HT1080 (cell line): ENCODE results near the gene CLEC2A. TPM values are rescaled to one million over a fixed set of nuclear protein-coding genes. Genes with fewer than 3 reads are reported as not detected.
"Not testable (repeated sequence)": the region's sequence is repeated elsewhere in the genome, so short reads cannot be mapped to it uniquely, and the experiment has no call there.

Source experiments
- DNase-seq: peaks from one replicate; pipeline ENCODE4 v3.0.0-alpha.2; 2015; ENCODE audit warnings: low read depth
- total RNA-seq: library from RNA; depleted of rRNA; stranded (reverse); fragments of >200 nt; shearing (Covaris generic); gene quantifications from 2 replicates; pipeline ENCODE4 v1.2.3, GENCODE V29; 2014; rRNA removed

CLEC2A gene
- total RNA-seq, 1 experiment from 2014 or later: not detected

GRCh38 chr12:9883175-9883574 lies 49.0 kb downstream of the CLEC2A start:
- DNase-seq: no peak

- DNase-seq: no peak
Measured at GRCh38 chr12:9881988-9882387, 50.2 kb downstream of the CLEC2A start.

DNA sequence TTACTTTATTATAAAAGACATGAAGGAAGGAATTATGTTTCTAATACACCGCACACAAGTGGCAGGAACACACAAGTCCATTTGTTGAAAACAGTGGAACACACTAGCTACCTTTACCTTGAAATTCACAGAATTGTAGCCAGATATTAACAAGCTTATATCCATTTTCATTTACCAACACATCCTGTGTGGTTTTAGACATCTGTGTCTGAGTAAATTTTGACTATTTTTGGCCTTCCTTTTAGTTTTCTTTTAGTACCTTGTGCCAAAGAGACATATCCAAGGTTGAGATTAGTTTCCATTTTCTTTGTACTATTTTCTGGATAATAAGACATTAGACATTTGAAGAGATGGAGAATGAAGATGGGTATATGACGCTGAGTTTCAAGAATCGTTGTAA lies 50.9 kb downstream of the CLEC2A start, which contains the start of gene KLRF2:
TSS of gene KLRF2 (plus strand) at position 244 of the 400 bp plus-strand sequence. CDS start at position 351, 107 bp downstream.
- DNase-seq: no peak

GRCh38 chr12:9880532-9881078 lies 51.6 kb downstream of the CLEC2A start:
- no peak for DNase-seq

DNA sequence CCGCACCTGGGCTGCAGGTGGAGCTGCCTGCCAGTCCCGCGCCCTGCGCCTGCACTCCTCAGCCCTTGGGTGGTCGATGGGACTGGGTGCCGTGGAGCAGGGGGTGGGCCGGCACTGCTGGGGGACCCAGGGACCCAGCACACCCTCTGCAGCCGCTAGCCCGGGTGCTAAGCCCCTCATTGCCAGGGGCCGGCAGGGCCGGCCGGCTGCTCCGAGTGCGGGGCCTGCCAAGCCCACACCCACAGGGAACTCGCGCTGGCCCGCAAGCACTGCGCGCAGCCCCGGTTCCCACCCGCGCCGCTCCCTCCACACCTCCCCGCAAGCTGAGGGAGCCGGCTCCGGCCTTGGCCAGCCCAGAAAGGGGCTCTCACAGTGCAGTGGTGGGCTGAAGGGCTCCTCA lies 56.0 kb downstream of the CLEC2A start:
- DNase-seq: not testable (repeated sequence)

DNA sequence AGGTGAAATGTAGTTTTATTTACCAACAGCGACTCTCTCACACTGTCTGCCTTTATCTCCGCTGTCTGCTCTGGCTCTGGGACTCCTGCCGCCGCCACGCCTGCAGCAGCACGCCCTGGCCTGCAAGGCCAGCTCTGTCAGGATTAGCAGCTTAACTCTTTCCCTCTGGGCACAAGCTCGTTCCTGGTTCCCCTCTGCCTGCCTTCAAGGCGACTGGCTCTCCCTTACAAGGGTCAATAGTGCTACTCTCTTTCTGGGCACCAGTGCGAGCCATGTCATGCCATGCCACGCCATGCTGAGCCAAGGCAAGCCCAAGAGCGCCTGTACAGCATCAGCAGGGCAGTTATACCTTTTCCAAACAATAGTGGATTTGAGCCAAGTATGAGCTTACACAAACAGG lies 59.4 kb downstream of the CLEC2A start:
- DNase-seq: no peak

DNA sequence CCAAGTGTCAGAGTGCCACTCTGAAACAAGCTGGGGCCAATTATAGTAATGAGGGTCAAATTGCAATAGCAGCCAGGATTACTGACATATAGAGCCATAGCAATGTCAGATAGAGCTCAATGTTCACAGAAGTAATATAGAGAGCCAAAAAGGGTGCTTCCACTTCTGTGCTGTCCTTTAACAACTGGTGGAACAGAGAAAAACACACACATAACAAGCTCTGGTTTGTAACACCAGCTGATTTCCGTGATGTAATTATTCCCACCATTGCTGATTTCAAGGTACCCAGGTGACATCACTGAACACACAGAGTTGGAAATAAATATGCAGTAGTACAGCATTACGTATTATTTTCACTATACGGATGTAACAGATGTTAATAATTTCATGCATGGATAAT lies 60.0 kb downstream of the CLEC2A start:
- DNase-seq: no peak

DNA sequence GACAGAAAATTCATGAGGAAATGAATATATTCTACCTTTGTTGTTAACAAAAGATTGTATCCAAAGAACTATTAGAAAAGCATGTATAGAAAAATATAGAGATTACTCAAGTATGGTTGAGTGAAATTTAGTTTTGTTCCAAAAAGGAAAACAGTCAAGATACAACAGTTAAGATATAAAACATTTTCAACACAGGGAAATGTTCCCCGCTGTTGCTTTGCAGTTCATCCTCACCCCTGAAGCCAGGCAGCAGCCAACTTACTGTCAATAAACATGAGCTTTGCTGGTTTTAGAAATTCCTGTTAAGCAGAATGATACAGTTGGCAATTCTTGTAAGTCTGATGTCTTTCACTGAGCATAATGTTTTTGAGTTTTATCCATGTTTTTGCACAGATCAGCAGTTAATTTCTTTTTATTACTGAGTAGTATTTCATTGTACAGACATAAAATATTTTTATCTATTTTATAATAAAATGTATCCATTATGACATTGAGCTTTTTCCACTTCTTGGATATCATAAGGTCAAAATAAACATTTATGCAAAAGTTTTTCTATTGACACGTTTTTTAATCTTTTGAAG lies 61.8 kb downstream of the CLEC2A start:
- DNase-seq: no peak

DNA sequence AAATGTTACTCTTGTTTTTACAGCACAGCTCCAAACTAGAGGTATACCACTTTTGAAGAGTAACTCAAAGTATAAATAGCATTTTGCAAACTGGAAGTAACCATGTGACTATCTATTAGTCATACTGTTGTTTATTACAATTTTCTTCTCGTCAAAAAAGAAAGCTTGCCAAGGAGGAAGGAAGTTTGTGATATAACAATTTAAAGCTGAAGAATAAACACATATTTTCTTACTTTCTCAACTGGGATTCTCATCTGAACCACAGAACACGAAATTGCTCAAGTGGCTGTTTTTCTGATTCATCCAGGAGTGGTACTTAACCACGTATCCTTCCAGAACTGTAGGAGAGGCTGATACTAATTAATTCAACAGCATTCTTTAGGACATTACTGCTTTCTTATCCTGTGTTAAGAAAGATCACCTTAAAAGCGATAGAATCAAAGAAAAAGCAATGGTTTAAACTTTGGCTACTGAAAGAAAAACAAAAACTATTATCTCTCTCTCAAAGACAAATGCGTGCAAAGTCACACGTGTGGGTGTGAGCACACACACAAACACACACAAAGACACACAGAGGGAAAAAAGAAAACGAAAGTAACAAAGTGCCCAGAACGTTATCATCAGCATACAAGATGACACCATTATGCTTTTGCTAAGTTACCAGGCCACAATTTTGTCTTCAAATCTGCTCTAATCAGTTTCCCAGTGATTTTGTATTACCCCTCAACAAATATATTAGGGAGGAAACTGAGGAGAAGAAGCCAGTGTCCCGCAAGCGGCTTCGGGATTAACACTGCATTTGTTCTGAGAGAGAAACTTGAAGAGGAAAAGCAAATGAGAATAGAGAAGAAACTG lies 62.6 kb downstream of the CLEC2A start, which contains the start of gene CLEC2B:
TSS of gene CLEC2B (minus strand) at position 48 of the 855 bp plus-strand sequence.
- peak; percentile 55 for DNase-seq

DNA sequence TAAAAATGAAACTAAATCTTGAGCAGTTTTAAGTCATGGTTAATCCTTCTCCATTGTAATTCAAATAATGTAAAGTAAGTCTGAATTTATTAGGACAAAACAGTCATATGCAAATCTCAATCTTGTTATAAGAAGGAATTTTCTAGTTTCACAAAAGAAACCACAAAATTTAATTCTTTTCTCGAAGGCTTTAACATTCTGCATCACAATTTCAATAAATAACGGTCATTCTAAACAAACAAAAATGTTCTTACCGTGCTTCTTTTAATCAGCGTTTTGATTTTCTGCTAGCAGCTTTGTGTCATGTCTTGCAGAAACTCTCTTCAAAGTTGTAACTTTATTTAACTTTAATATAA lies 63.2 kb downstream of the CLEC2A start:
- no peak for DNase-seq

GRCh38 chr12:9868311-9868801 lies 63.8 kb downstream of the CLEC2A start:
- no peak for DNase-seq

GRCh38 chr12:9867531-9867930 lies 64.6 kb downstream of the CLEC2A start:
- no peak for DNase-seq

- no peak for DNase-seq
Measured at GRCh38 chr12:9866860-9867269, 65.3 kb downstream of the CLEC2A start.

DNA sequence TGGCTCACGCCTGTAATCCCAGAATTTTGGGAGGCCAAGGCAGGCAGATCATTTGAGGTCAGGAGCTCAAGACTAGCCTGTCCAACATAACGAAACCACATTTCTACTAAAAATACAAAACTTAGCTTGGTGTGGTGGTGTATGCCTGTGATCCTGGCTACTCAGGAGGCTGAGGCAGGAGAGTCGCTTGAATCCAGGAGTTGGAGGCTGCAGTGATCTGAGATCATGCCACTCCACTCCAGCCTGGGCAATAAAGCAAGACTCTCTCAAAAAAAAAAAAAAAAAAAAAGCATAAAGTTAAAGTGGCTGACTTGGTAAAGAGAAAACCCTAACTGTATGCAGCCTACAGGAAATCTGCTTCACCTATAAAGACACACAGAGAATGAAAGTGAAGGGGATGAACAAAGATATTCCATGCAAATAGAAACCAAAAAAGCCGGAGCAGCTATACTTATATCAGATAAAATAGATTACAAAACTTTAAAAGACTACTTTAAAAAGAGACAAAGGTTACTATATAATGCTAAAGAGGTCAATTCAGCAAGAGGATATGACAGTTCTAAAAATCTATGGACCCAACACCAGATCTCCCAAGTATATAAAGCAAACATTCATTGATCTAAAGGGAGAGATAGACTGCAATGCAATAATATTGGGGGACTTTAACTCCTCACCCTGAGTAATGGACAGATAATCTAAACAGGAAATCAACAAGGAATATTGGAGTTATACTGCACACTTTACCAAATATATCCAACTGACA lies 67.1 kb downstream of the CLEC2A start:
- DNase-seq: no peak

Other genes with a start within 250 kb of the CLEC2A start
- not detected in 2 replicates for gene CLECL1, start 199.3 kb downstream of the CLEC2A start, total RNA-seq
- 0.16 TPM in 1 of 2 replicates, not detected in the other for gene CD69, start 171.5 kb downstream of the CLEC2A start, total RNA-seq
- not detected in 2 replicates for gene KLRF1, start 104.9 kb downstream of the CLEC2A start, total RNA-seq
- gene CLEC2B, start 63.0 kb downstream of the CLEC2A start, total RNA-seq: 0.19 and 0.60 TPM in 2 replicates
- not detected in 2 replicates for gene KLRF2, start 50.9 kb downstream of the CLEC2A start, total RNA-seq
- gene CLEC12A, start 39.0 kb upstream of the CLEC2A start, total RNA-seq: not detected in 2 replicates
- not detected in 2 replicates for gene CLEC1B, start 66.8 kb upstream of the CLEC2A start, total RNA-seq
- 0.21 TPM in 1 of 2 replicates, not detected in the other for gene CLEC12B, start 78.3 kb upstream of the CLEC2A start, total RNA-seq
- gene CLEC9A, start 98.3 kb upstream of the CLEC2A start, total RNA-seq: not detected in 2 replicates
- gene CLEC1A, start 166.6 kb upstream of the CLEC2A start, total RNA-seq: not detected in 2 replicates
- gene CLEC7A, start 197.8 kb upstream of the CLEC2A start, total RNA-seq: not detected in 2 replicates
- not detected in 2 replicates for gene OLR1, start 239.8 kb upstream of the CLEC2A start, total RNA-seq
- gene TMEM52B, start 246.7 kb upstream of the CLEC2A start, total RNA-seq: 0.07 TPM in 1 of 2 replicates, not detected in the other